Measurements from ENCODE around the gene MITF.

- TF ChIP-seq POLR2A (IDR thresholded peaks at IDR 0.05; ENCODE audit: low read depth, low read length): no peak
- no peak for TF ChIP-seq POLR2AphosphoS5 (IDR thresholded peaks at IDR 0.05; ENCODE audit: low read depth, low read length)
These were observed 5.0 kb downstream of the MITF start for GRCh38 chr3:69743975-69744906.
